ENCODE data around the gene VTI1A.

- TF ChIP-seq KDM5A (IDR thresholded peaks at IDR 0.05; ENCODE audit: borderline replicate concordance, low read length) (no peak), ZNF143 (CRISPR knock-in tag; IDR thresholded peaks at IDR 0.05) (no peak), PAXIP1 (CRISPR knock-in tag; conservative IDR thresholded peaks at IDR 0.05) (no peak), ZNF639 (CRISPR knock-in tag; conservative IDR thresholded peaks at IDR 0.05) (no peak), CBX2 (IDR thresholded peaks at IDR 0.05; ENCODE audit: low read depth, low read length) (no peak), CBX2 (CRISPR knock-in tag; IDR thresholded peaks at IDR 0.05; ENCODE audit: low read depth) (no peak), CTCF (CRISPR knock-in tag; IDR thresholded peaks at IDR 0.05) (no peak), FOXM1 (CRISPR knock-in tag; IDR thresholded peaks at IDR 0.05) (no peak), ZBTB49 (CRISPR knock-in tag; IDR thresholded peaks at IDR 0.05; ENCODE audit: borderline replicate concordance) (no peak), GABPA (IDR thresholded peaks at IDR 0.05; ENCODE audit: low read depth, low read length) (no peak), GABPA (CRISPR knock-in tag; IDR thresholded peaks at IDR 0.05; ENCODE audit: low read depth) (no peak), ADNP (CRISPR knock-in tag; IDR thresholded peaks at IDR 0.05) (no peak), HNRNPLL (IDR thresholded peaks at IDR 0.05; ENCODE audit: low read depth, low read length, poor library complexity, severe bottlenecking) (no peak), CC2D1A (CRISPR knock-in tag; IDR thresholded peaks at IDR 0.05) (no peak), POLR2AphosphoS5 (IDR thresholded peaks at IDR 0.05; ENCODE audit: low read depth, low read length) (no peak), POLR2A (IDR thresholded peaks at IDR 0.05; ENCODE audit: insufficient read depth in 1 of 2, low read depth in 2 of 2, low read length in 2 of 2) (no peak)
Measured at GRCh38 chr10:112769081-112769480, 322.1 kb downstream of the VTI1A start.

All from HepG2 (cell line).